Measurements from ENCODE around the gene C1GALT1. TPM values are rescaled to one million over a fixed set of nuclear protein-coding genes. Genes with fewer than 3 reads are reported as not detected.

Gene C1GALT1
- total RNA-seq, 4 donors from 2014 or later: 6.8 to 37.6 (median 16.3) TPM

GRCh38 chr7:7164591-7164990 is 17.8 kb upstream of the C1GALT1 start:
- Histone ChIP-seq H3K9me3 (no peaks in the 10 kb centered on the region), H3K36me3 (no peaks in the 10 kb centered on the region), H3K27me3 (no peaks in the 10 kb centered on the region), H3K27ac (no peak overlapping the region), H3K4me1 (no peaks in the 10 kb centered on the region), H3K4me3 (no peak overlapping the region)
- in situ Hi-C loops (cut with MboI; ENCODE audit: low pct_ligation_motif_present in 1 of 4, low pct_unique_long_range_greater_than_20kb in 1 of 4, low sequenced_read_pairs in 3 of 4) (no loop called here), intact Hi-C loops (cut with DNase I; ENCODE audit: low total_unique reads) (no loop called here)
- DNase-seq: no peak
- WGBS, 2 donors (ENCODE audit: low coverage in 1 of 2): 60 to 91% methylated on average over 2 of the region's 2 CpGs
- TF ChIP-seq, protein P1, sequence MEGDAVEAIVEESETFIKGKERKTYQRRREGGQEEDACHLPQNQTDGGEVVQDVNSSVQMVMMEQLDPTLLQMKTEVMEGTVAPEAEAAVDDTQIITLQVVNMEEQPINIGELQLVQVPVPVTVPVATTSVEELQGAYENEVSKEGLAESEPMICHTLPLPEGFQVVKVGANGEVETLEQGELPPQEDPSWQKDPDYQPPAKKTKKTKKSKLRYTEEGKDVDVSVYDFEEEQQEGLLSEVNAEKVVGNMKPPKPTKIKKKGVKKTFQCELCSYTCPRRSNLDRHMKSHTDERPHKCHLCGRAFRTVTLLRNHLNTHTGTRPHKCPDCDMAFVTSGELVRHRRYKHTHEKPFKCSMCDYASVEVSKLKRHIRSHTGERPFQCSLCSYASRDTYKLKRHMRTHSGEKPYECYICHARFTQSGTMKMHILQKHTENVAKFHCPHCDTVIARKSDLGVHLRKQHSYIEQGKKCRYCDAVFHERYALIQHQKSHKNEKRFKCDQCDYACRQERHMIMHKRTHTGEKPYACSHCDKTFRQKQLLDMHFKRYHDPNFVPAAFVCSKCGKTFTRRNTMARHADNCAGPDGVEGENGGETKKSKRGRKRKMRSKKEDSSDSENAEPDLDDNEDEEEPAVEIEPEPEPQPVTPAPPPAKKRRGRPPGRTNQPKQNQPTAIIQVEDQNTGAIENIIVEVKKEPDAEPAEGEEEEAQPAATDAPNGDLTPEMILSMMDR (IDR thresholded peaks at IDR 0.05): no peak
- no peak for TF ChIP-seq EP300 (IDR thresholded peaks at IDR 0.05; ENCODE audit: low read depth)
- no peak for TF ChIP-seq POLR2A (IDR thresholded peaks at IDR 0.05)
- TF ChIP-seq POLR2AphosphoS5 (IDR thresholded peaks at IDR 0.05): no peak

DNA sequence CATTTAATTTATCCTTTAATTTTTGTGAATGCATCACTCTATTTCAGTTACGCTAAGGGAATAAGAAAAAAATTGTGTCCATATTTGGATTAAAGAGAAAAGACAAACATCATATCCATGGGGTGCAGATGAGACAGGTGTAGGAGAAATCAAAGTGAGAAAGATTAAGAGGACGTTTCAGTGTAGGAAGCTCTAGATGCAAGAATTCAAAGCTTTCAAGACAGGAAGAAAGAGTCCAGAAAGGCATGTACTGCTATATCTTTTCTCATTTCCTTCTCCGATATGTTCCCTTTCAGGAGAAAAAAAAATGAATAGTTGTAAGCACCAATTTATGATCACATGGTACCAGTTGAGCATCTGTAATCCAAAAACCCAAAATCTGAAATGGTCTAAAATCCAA is 17.0 kb upstream of the C1GALT1 start:
- Histone ChIP-seq H3K9me3 (no peaks in the 10 kb centered on the region), H3K27me3 (no peaks in the 10 kb centered on the region), H3K4me1 (no peaks in the 10 kb centered on the region), H3K36me3 (no peaks in the 10 kb centered on the region), H3K27ac (no peak overlapping the region), H3K4me3 (no peak overlapping the region)
- no peak for TF ChIP-seq POLR2A (IDR thresholded peaks at IDR 0.05)
- no peak for DNase-seq
- intact Hi-C loops (cut with DNase I; ENCODE audit: low total_unique reads) (no loop called here), in situ Hi-C loops (cut with MboI; ENCODE audit: low pct_ligation_motif_present in 1 of 4, low pct_unique_long_range_greater_than_20kb in 1 of 4, low sequenced_read_pairs in 3 of 4) (no loop called here)
- 72 to 86% methylated on average over 3 of the region's 3 CpGs for WGBS, 2 donors (ENCODE audit: low coverage in 1 of 2)

- in situ Hi-C loops (cut with MboI; ENCODE audit: low pct_ligation_motif_present in 1 of 4, low pct_unique_long_range_greater_than_20kb in 1 of 4, low sequenced_read_pairs in 3 of 4): no loop called here
- H3K9me3 ChIP-seq: peaks cover 0 to 1% of the 10 kb centered on the region in 2 donors
- intact Hi-C loops (cut with DNase I; ENCODE audit: low total_unique reads): no loop called here
- no peak for TF ChIP-seq POLR2AphosphoS5 (IDR thresholded peaks at IDR 0.05)
- no peak for TF ChIP-seq POLR2A (IDR thresholded peaks at IDR 0.05)
- TF ChIP-seq EP300 (IDR thresholded peaks at IDR 0.05; ENCODE audit: low read depth): no peak
- TF ChIP-seq, protein P1 (IDR thresholded peaks at IDR 0.05): no peak
- no peak overlapping the region for H3K4me3 ChIP-seq
- H3K4me1 ChIP-seq: no peaks in the 10 kb centered on the region
- WGBS, 2 donors (ENCODE audit: low coverage in 1 of 2): 57 to 64% methylated on average over 3 of the region's 3 CpGs
- H3K27ac ChIP-seq: no peak overlapping the region
- H3K27me3 ChIP-seq: no peaks in the 10 kb centered on the region
- no peak for DNase-seq
- H3K36me3 ChIP-seq: no peaks in the 10 kb centered on the region
Observed at GRCh38 chr7:7166318-7166717, 16.0 kb upstream of the C1GALT1 start.

GRCh38 chr7:7169296-7169695 is 13.0 kb upstream of the C1GALT1 start:
- TF ChIP-seq EP300 (IDR thresholded peaks at IDR 0.05; ENCODE audit: low read depth): no peak
- no peak for TF ChIP-seq POLR2AphosphoS5 (IDR thresholded peaks at IDR 0.05)
- no peak for TF ChIP-seq POLR2A (IDR thresholded peaks at IDR 0.05)
- TF ChIP-seq, protein P1 (IDR thresholded peaks at IDR 0.05): no peak
- H3K36me3 ChIP-seq: no peaks in the 10 kb centered on the region
- no peak overlapping the region for H3K4me3 ChIP-seq
- no peaks in the 10 kb centered on the region for H3K27me3 ChIP-seq
- WGBS, 2 donors (ENCODE audit: low coverage in 1 of 2): 85% methylated on average over 1 of the region's 1 CpG; no CpG with 5 or more reads in 1 of the 2 donors
- in situ Hi-C loops (cut with MboI; ENCODE audit: low pct_ligation_motif_present in 1 of 4, low pct_unique_long_range_greater_than_20kb in 1 of 4, low sequenced_read_pairs in 3 of 4): no loop called here
- intact Hi-C loops (cut with DNase I; ENCODE audit: low total_unique reads): no loop called here
- no peaks in the 10 kb centered on the region for H3K4me1 ChIP-seq
- no peak overlapping the region for H3K27ac ChIP-seq
- H3K9me3 ChIP-seq: peaks cover 5 to 7% of the 10 kb centered on the region in 2 donors
- no peak for DNase-seq

- H3K27ac ChIP-seq: no peak overlapping the region
- 78 to 89% methylated on average over 6 of the region's 6 CpGs for WGBS, 2 donors (ENCODE audit: low coverage in 1 of 2)
- intact Hi-C loops (cut with DNase I; ENCODE audit: low total_unique reads): no loop called here
- no peaks in the 10 kb centered on the region for H3K4me1 ChIP-seq
- no peak for TF ChIP-seq POLR2AphosphoS5 (IDR thresholded peaks at IDR 0.05)
- TF ChIP-seq EP300 (IDR thresholded peaks at IDR 0.05; ENCODE audit: low read depth): no peak
- TF ChIP-seq POLR2A (IDR thresholded peaks at IDR 0.05): no peak
- TF ChIP-seq, protein P1 (IDR thresholded peaks at IDR 0.05): no peak
- peaks cover 5 to 10% of the 10 kb centered on the region in 2 donors for H3K9me3 ChIP-seq
- no peak overlapping the region for H3K4me3 ChIP-seq
- H3K36me3 ChIP-seq: no peaks in the 10 kb centered on the region
- DNase-seq: no peak
- in situ Hi-C loops (cut with MboI; ENCODE audit: low pct_ligation_motif_present in 1 of 4, low pct_unique_long_range_greater_than_20kb in 1 of 4, low sequenced_read_pairs in 3 of 4): no loop called here
- H3K27me3 ChIP-seq: no peaks in the 10 kb centered on the region
Observed at GRCh38 chr7:7173956-7174632, 8.2 kb upstream of the C1GALT1 start.
